SK-N-SH (cell line): ENCODE data around the gene MRRF.

ENCODE experiments used
- CTCF ChIP-seq: fragments of 200-600 bp; sonication (generic); IDR thresholded peaks from 2 replicates; pipeline ENCODE4 v1.6.1; 2017; ENCODE audit warnings: antibody characterized with exemption, mild to moderate bottlenecking, moderate library complexity
- NFIC ChIP-seq: IDR thresholded peaks from 2 replicates; pipeline ENCODE4 v1.4.0; 2012; ENCODE audit warnings: borderline replicate concordance
- RFX5 ChIP-seq: IDR thresholded peaks from 2 replicates; pipeline ENCODE4 v1.6.1; 2012; ENCODE audit warnings: mild to moderate bottlenecking, improper control_type of control experiment, low read length

- TF ChIP-seq NFIC (no peak), RFX5 (no peak), CTCF (no peak)
Measured at GRCh38 chr9:122218071-122218934, 46.4 kb upstream of the MRRF start.
